AG04450 (cell line): ENCODE measurements around the gene SEMA5A. TPM values are rescaled to one million over a fixed set of nuclear protein-coding genes. Genes with fewer than 3 reads are reported as not detected.

Experiments used
- CTCF ChIA-PET: fragments of 300-600, 350-600 bp; formaldehyde crosslinking; extraction: SDS; loops from one replicate; lab custom pipeline; 2022; ENCODE audit warnings: antibody characterized with exemption, inconsistent platforms; lab: Charles Lee
- POLR2A ChIA-PET: fragments of 350-600 bp; formaldehyde crosslinking; extraction: SDS; loops from one replicate; lab custom pipeline; 2021; ENCODE audit warnings: antibody characterized with exemption, inconsistent platforms; lab: Yijun Ruan, JAX
- DNase-seq: peaks from one replicate; pipeline ENCODE4 v3.0.0-alpha.2; 2011; ENCODE audit warnings: low read depth, low spot score
- H3K27ac ChIP-seq: one replicate; pipeline ENCODE4 v1.5.1; 2012; ENCODE audit warnings: low read depth, low read length, control low read depth
- H3K27me3 ChIP-seq: one replicate; pipeline ENCODE4 v1.6.0; 2012; ENCODE audit warnings: low read length; ENCODE audit not compliant: control insufficient read depth, insufficient read depth
- H3K4me3 ChIP-seq: 2 replicates; pipeline ENCODE4 v1.5.1; 2011; ENCODE audit warnings: mild to moderate bottlenecking, low read depth, low read length, control low read depth
- H3K9me3 ChIP-seq: 2 replicates; pipeline ENCODE4 v1.5.1; 2012; ENCODE audit warnings: low read length; ENCODE audit not compliant: control insufficient read depth, insufficient read depth
- polyA plus RNA-seq: library from polyadenylated mRNA; depleted of rRNA; stranded (reverse); fragments of >200 nt; gene quantifications from 2 replicates; pipeline ENCODE4 v1.2.3, GENCODE V29; 2011
- TF ChIP-seq, protein P1 (sequence below): IDR thresholded peaks from 2 replicates; pipeline ENCODE4 v1.5.1; 2011; ENCODE audit warnings: low read depth, low read length, control low read depth, inconsistent platforms

SEMA5A gene
- polyA plus RNA-seq, 1 experiment = 31.8 TPM

DNA sequence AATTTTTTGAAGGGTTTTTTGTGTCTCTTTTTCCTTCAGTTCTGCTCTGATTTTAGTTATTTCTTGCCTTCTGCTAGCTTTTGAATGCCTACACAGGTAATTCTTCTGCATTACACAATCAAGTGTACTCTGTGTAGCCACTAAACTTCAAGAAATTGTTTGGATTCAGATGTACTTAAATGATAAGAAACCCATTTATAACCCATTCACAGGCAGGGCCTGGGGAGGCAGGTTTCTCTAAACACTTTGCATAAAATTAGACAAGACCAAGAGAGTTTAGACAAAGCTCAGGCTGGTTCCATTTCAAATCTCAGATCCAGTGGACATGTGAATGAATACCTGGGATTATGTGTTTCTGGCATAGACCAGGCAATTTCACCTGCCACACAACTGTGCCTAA, 41.3 kb upstream of the SEMA5A start:
- ChIA-PET POLR2A (no interaction called here), CTCF (no interaction called here)
- Histone ChIP-seq H3K9me3 (no peaks in the 10 kb centered on the region), H3K27ac (no peak overlapping the region), H3K27me3 (no peaks in the 10 kb centered on the region), H3K4me3 (no peak overlapping the region)
- no peak for DNase-seq
- TF ChIP-seq, protein P1, sequence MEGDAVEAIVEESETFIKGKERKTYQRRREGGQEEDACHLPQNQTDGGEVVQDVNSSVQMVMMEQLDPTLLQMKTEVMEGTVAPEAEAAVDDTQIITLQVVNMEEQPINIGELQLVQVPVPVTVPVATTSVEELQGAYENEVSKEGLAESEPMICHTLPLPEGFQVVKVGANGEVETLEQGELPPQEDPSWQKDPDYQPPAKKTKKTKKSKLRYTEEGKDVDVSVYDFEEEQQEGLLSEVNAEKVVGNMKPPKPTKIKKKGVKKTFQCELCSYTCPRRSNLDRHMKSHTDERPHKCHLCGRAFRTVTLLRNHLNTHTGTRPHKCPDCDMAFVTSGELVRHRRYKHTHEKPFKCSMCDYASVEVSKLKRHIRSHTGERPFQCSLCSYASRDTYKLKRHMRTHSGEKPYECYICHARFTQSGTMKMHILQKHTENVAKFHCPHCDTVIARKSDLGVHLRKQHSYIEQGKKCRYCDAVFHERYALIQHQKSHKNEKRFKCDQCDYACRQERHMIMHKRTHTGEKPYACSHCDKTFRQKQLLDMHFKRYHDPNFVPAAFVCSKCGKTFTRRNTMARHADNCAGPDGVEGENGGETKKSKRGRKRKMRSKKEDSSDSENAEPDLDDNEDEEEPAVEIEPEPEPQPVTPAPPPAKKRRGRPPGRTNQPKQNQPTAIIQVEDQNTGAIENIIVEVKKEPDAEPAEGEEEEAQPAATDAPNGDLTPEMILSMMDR = no peak

DNA sequence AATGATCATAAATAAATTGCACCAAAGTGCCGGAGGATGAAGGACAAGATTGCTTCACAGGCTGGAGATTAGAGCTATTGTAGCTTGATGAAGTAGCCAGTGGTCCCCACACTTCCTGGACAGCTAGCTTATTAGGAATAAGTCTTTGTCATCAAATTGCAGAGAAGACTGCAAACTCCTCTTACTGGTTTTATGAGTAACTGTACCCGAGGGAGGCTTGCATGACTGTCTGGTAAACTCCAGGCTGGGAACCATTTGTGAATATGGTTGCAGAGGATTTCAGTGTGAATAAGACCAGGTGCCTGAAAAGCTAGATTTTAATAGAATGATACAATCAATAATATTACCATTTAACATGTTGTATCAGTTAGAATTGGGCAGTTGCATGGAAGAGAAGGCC, 36.5 kb upstream of the SEMA5A start:
- TF ChIP-seq, protein P1 = no peak
- H3K27ac ChIP-seq = no peak overlapping the region
- POLR2A ChIA-PET = no interaction called here
- no peak for DNase-seq
- no peaks in the 10 kb centered on the region for H3K27me3 ChIP-seq
- CTCF ChIA-PET = interaction anchor here (1.4 kb wide), 1 partner anchor 39 kb away, joined by 4 read pairs; no protein-coding TSS in a partner anchor
- H3K4me3 ChIP-seq = no peak overlapping the region
- peaks cover 3% of the 10 kb centered on the region; the same call in 1 of the 2 replicates for H3K9me3 ChIP-seq

DNA sequence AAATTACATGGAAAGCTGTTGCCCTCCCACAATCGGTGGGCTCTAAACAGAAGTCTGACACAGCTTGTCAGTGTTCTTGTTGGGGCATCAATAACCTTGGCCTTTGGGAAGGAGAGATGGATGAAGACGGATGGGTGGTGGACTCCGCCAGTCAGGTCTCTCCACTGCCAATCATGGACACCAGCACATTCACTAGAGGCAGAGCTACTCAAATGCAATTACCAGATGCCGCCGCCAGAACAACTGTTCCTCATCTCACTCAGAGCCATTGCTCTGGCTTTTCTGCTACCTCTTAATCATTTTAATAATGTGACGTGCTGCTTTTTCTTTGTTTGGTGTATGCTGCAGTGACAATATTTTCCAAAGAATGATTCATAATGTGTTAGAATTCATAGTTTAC, 27.9 kb upstream of the SEMA5A start:
- no peaks in the 10 kb centered on the region for H3K27me3 ChIP-seq
- CTCF ChIA-PET = interaction anchor here (1.3 kb wide), 1 partner anchor 46 kb away, joined by 4 read pairs; no protein-coding TSS in a partner anchor
- POLR2A ChIA-PET = no interaction called here
- no peak overlapping the region for H3K27ac ChIP-seq
- DNase-seq = no peak
- H3K9me3 ChIP-seq = peaks cover 3% of the 10 kb centered on the region; the same call in 1 of the 2 replicates
- TF ChIP-seq, protein P1 = no peak; the same call in 1 of the 2 replicates
- no peak overlapping the region for H3K4me3 ChIP-seq

DNA sequence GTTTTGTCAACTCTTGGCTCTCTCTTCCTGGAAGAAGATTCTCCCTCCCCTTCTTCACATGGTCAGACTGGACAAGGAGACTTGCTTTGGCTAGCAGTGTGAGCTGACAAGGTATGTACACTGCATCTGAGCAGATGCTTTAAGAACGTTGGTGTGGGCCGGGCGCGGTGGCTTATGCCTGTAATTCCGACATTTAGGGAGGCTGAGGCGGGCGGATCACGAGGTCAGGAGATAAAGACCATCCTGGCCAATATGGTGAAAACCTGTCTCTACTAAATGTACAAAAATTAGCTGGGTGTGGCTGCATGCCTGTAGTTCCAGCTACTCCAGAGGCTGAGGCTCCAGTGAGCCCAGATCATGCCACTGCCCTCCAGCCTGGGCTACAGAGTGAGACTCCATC, 26.4 kb upstream of the SEMA5A start:
- no peak overlapping the region for H3K27ac ChIP-seq
- no peaks in the 10 kb centered on the region for H3K9me3 ChIP-seq
- CTCF ChIA-PET = no interaction called here
- POLR2A ChIA-PET = no interaction called here
- no peaks in the 10 kb centered on the region for H3K27me3 ChIP-seq
- no peak overlapping the region for H3K4me3 ChIP-seq
- no peak for DNase-seq
- TF ChIP-seq, protein P1 = no peak

DNA sequence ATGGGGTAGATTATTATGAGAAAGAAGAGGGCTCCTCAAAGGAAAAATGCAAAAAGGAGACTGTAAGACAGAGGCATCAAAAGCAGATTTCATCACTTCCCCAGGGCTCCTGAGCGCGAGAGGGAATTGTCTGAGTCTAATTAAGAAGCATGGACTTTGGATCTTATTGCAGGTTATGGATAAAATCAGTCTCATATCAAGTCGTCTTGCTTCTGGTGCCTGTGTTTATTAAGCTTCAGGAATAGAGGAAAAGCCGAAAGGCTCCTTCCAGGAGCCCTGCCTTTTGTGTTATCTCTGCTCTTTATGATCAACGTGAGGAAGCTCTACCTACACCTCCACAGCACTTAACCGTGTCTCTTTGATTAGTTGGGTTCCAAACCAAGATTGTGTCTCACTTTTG, 25.0 kb upstream of the SEMA5A start:
- DNase-seq = no peak
- CTCF ChIA-PET = no interaction called here
- Histone ChIP-seq H3K4me3 (no peak overlapping the region), H3K27me3 (no peaks in the 10 kb centered on the region), H3K9me3 (no peaks in the 10 kb centered on the region), H3K27ac (no peak overlapping the region)
- TF ChIP-seq, protein P1 = no peak
- POLR2A ChIA-PET = no interaction called here
